ES-I3 (cell line): ENCODE measurements around the gene ANO3.

ENCODE experiments used
- H3K36me3 ChIP-seq: 2 replicates; pipeline ENCODE4 v1.6.1; 2013; ENCODE audit warnings: mild to moderate bottlenecking, low read length, control low read depth, moderate library complexity; ENCODE audit not compliant: insufficient read depth
- H3K4me1 ChIP-seq: 2 replicates; pipeline ENCODE4 v1.6.1; 2013; ENCODE audit warnings: mild to moderate bottlenecking, control low read depth, low read length; ENCODE audit not compliant: insufficient read depth
- H3K9ac ChIP-seq: 2 replicates; pipeline ENCODE4 v1.6.1; 2013; ENCODE audit warnings: low read depth, mild to moderate bottlenecking, low read length, moderate library complexity
- H3K9me3 ChIP-seq: 2 replicates; pipeline ENCODE4 v1.6.1; 2013; ENCODE audit warnings: mild to moderate bottlenecking, low read length, moderate library complexity; ENCODE audit not compliant: control insufficient read depth, insufficient read depth

The ANO3 gene

GRCh38 chr11:26687351-26687750 is 355.4 kb downstream of the ANO3 start:
- Histone ChIP-seq H3K36me3 (no peaks in the 10 kb centered on the region), H3K9ac (no peak overlapping the region), H3K9me3 (no peaks in the 10 kb centered on the region), H3K4me1 (no peaks in the 10 kb centered on the region)

GRCh38 chr11:26688701-26689100 is 356.8 kb downstream of the ANO3 start:
- Histone ChIP-seq H3K4me1 (no peaks in the 10 kb centered on the region), H3K9ac (no peak overlapping the region), H3K9me3 (no peaks in the 10 kb centered on the region), H3K36me3 (no peaks in the 10 kb centered on the region)

DNA sequence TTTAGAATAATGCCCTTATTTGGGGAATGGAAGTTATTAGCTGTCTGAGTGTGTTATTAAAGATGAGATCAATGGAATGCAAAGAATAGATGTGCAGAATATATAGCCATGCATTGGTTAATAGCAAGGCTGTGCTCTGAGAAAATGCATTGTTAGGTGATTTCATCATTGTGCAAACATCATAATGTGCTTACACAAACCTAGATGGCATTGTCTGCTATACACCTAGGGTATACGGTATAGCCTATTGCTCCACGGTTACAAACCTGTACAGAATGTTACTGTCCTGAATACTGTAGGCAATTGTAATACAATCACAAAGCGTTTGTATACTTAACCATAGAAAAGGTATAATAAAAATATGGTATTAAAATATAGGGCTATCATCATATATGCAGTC is 364.4 kb downstream of the ANO3 start:
- Histone ChIP-seq H3K9me3 (no peaks in the 10 kb centered on the region), H3K36me3 (no peaks in the 10 kb centered on the region), H3K9ac (no peak overlapping the region), H3K4me1 (no peaks in the 10 kb centered on the region; the same call in 1 of the 2 replicates)

DNA sequence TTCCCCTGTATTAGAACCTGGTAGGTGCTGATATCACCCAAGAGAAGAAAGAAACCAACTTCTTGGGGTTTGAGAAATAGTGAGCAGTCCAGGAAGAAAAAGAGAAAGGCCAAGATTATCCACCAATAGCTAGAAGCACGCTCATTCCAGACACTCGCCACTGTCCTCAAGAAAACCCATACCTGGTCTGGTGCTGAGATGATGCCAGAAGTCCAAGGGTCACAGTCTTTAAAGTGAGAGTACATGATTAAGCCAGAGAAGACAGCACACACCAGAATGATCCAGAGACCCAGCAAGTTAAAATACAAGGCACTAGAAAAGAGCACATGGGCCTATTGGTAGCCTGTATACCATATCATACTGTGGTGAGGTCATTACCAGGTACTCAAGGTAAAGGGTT is 366.3 kb downstream of the ANO3 start:
- no peaks in the 10 kb centered on the region for H3K36me3 ChIP-seq
- no peak overlapping the region for H3K9ac ChIP-seq
- H3K4me1 ChIP-seq, result no peaks in the 10 kb centered on the region; the same call in 1 of the 2 replicates
- no peaks in the 10 kb centered on the region for H3K9me3 ChIP-seq

DNA sequence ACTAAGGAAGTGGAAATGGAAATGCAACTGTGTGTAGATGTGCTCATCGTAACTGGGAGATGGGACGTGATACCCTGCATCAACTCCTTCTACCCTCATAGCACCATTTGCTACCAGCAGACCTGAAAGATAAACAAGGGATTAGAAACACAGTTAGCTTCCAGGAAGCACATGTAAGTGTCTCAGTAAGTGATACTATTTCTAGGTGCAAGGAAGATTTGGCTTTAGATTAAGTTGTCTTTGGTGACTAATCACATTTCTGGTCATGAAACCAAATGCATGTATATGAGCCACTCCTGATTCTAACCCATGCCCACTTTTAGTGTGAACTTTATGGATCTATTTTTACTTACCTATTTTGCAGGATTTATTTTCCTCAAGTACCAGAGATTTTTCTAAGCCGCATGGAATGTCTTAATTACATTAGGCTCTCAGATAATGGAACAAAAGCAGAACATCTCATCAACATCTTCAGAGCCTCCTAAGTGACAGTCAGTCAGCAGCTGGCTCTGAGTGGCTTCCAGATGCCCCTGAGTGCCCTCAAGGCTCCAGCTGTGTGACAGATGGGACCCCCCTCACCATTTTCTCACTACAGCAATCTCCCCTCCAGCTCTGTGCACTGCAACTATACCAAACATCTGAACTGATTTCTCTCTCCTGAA is 368.8 kb downstream of the ANO3 start:
- Histone ChIP-seq H3K9me3 (no peaks in the 10 kb centered on the region), H3K9ac (no peak overlapping the region), H3K36me3 (no peaks in the 10 kb centered on the region), H3K4me1 (peaks cover 5% of the 10 kb centered on the region; the same call in 1 of the 2 replicates)

- Histone ChIP-seq H3K9ac (no peak overlapping the region), H3K36me3 (no peaks in the 10 kb centered on the region), H3K4me1 (peaks cover 5% of the 10 kb centered on the region; the same call in 1 of the 2 replicates), H3K9me3 (no peaks in the 10 kb centered on the region)
Observed at GRCh38 chr11:26702406-26702805, 370.5 kb downstream of the ANO3 start.

GRCh38 chr11:26703411-26704191 is 371.7 kb downstream of the ANO3 start:
- Histone ChIP-seq H3K9ac (no peak overlapping the region), H3K36me3 (no peaks in the 10 kb centered on the region), H3K9me3 (no peaks in the 10 kb centered on the region), H3K4me1 (peaks cover 5% of the 10 kb centered on the region; the same call in 1 of the 2 replicates)

- Histone ChIP-seq H3K4me1 (peaks cover 5% of the 10 kb centered on the region; the same call in 1 of the 2 replicates), H3K9me3 (no peaks in the 10 kb centered on the region), H3K9ac (no peak overlapping the region), H3K36me3 (no peaks in the 10 kb centered on the region)
Observed at GRCh38 chr11:26704249-26704648, 372.3 kb downstream of the ANO3 start.

DNA sequence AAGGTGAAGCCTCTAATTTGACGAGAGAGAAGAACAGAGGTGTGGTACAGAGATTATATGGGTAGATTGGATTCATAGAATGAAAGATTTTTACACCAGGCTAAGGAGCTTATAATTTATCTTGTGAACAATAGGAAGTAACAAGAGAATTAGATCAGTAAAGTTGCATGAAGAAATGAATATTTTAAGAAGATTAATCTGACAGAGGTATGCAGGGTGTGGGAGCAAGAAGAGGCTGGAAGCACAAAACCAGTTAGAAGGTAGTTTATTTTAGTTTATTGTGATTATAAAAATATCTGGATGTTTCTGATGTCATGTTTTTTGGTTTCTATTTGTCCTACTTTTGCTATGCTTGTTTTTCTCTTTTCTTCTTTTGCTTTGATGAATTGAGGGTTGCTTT is 374.3 kb downstream of the ANO3 start:
- no peak overlapping the region for H3K9ac ChIP-seq
- no peaks in the 10 kb centered on the region for H3K9me3 ChIP-seq
- H3K36me3 ChIP-seq, result no peaks in the 10 kb centered on the region
- H3K4me1 ChIP-seq, result peaks cover 5% of the 10 kb centered on the region; the same call in 1 of the 2 replicates

DNA sequence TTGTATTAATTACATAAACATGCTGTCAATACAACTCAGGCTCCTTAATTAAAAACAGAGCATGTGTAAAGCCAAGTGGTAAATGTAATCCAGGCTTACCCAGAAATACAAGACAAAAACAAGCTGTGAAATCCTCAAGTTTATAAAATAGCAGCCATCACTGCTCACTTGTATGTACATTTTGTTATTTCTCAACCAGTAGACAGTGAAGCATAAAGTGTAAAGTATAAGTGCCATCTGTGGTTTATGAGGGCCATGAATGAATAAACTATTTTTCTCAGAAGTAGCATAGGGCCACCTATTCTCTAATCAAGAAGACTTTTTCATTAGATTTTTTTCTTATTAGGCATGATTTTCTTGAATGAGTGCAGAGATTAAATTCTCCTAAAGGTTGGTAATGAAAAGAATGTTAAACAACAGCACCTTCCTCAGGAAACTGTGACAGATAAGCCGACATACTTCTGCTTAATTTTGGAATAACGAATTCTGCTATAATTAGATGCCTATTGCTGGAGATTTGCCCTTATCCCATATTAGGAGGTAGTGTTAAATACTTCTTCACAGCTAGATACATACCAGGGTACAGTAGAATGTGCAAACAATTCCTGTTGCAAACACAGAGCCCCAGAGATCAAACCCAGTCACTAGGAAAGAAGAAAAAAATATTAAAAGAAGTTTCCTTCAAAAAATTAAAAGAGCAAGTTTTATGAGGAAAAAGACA is 377.0 kb downstream of the ANO3 start:
- no peaks in the 10 kb centered on the region for H3K9me3 ChIP-seq
- no peak overlapping the region for H3K9ac ChIP-seq
- H3K36me3 ChIP-seq, result no peaks in the 10 kb centered on the region
- peaks cover 3% of the 10 kb centered on the region; the same call in 1 of the 2 replicates for H3K4me1 ChIP-seq

DNA sequence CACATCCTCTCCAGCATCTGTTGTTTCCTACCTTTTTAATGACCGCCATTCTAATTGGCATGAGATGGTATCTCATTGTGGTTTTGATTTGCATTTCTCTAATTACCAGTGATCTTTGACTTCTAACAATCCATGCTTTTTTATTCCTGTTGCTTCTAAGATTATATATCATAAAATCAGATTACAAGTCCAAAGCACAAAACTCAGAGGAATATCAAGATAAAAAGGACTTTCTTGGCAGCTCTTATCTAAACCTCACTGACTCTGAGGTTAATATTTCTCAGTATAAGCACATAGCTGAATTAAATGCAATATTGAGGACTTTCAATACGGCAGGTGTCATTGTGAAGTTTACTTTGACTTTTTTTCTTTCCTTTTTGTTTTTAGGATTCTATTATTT is 378.6 kb downstream of the ANO3 start:
- Histone ChIP-seq H3K36me3 (no peaks in the 10 kb centered on the region), H3K9ac (no peak overlapping the region), H3K4me1 (no peaks in the 10 kb centered on the region), H3K9me3 (no peaks in the 10 kb centered on the region)

DNA sequence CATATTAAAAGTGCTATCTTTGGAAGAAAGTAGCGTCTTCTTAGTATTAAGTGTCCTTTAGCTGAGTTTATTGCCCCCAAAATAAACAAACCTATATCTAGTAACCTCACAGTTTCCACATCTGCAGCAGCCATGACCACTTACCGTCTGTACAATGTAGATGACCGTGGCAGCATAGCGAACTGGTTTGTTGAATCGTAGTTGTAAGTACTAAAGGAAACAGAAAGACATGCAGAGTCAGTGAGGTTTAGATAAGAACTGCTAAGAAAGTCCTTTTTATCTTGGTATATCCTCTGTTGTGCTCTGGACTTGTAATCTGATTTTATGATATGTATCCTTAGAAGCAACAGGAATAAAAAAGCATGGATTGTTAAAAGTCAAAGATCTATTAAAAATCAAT is 380.6 kb downstream of the ANO3 start:
- H3K9me3 ChIP-seq, result no peaks in the 10 kb centered on the region
- no peaks in the 10 kb centered on the region for H3K4me1 ChIP-seq
- H3K36me3 ChIP-seq, result no peaks in the 10 kb centered on the region
- no peak overlapping the region for H3K9ac ChIP-seq
